A204.1 (cell line): ENCODE measurements around the gene GRWD1.
"Not testable (repeated sequence)": the region's sequence is repeated elsewhere in the genome, so short reads cannot be mapped to it uniquely, and the experiment has no call there.

Source experiments
- FAIRE-seq: peaks from 2 replicates; lab custom pipeline; 2012; peaks lifted over from hg19 to GRCh38; lab: Jason Lieb, UNC

GRWD1 gene

DNA sequence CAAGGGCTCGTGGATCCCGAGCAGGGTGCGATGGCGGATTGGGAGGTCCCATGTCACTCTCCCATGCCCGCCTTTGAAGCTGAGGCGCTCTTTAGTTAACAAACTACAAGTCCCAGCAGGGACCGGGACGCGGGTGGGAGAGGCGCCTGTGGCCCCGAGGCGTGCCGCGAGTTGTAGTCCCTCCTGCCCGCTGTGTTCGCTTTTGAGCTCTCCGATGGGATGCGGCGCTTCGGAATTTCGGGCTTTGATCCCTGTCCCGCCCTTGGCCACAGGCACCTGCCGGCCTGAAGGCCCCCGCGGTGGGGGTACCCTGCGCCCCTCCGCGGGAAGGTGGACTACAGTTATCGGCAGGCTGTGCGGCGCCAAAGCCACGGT is 34.4 kb downstream of the GRWD1 start:
- no peak for FAIRE-seq

DNA sequence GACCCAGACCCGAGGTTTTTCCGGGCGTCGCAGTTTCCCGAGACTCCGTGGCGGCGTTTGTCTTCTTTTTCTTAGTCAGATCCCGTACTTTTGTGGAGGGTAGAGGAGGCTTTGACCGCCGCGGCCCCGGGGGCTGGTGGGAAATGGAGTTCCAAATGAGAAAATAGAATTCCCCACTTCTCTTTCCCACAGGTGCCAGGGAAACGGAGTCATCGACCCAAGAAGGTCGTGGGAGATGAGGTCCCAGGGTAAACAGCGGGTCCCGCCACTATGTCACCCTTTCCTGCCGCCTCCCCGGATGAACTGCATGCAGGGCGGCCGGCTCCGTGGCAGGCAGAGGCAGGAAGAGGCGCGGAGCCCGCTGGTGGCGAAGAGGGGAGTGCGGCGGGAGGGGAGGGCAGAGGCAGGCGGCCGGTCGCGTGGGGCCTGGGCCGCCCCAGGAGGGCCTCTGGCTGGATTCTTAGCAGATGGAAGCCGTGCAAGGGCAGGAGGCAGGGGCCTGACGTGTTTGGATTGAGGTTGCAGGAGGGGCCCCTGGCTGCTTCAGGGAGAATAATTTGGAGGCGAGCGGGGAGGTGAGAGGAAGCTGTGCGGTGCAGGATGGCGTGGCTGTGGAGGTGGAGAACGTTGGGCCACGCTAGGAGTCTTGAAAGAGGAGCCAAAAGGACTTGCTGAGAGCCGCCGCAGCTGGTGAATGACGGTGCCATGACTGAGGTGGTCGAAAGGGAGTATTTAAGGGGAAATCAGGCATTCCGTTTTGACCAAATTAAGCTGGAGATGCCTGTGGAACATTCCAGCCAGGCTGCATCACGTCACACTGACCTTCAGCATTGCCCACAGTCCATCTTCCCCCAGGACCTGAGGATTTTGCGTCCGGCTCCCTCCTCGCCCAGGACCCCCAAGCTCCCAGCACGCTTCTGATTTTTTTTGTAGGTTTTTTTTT is 35.0 kb downstream of the GRWD1 start:
- FAIRE-seq, result no peak

DNA sequence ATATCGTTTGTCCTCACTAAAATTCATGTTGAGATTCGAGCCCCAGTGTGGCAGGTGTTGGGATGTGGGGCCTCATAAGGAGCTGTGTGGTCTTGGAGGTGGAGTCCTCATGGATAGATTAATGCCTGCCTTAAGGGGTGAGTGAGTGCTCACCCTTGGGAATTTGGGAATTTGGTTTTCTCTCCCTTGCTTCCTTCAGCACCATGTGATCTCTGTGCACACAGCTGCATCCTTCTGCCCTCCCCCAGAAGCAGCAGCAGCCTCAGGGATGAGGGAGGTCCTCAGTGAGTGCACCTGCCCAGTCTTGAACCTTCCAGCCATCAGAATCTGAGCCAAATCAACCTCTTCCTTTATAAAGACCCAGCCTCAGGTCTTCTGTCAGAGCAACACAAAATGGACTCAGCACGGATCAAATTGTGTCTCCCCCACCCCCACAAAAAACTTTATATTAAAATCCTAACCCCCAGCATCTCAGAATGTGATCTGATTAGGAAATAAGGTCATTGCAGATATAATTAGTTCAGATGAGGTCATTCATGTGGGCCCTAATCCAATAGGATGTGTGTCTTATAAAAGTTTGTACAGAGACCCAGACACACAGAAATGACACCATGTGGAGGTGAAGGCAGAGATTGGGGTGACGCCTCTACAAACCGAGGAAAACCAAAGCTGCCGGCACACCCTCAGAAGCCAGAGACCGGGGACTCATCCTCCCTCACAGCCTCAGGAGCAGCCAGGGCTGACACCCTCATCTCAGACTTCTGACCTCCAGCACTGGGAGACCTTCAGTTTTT is 36.3 kb downstream of the GRWD1 start:
- no peak for FAIRE-seq

DNA sequence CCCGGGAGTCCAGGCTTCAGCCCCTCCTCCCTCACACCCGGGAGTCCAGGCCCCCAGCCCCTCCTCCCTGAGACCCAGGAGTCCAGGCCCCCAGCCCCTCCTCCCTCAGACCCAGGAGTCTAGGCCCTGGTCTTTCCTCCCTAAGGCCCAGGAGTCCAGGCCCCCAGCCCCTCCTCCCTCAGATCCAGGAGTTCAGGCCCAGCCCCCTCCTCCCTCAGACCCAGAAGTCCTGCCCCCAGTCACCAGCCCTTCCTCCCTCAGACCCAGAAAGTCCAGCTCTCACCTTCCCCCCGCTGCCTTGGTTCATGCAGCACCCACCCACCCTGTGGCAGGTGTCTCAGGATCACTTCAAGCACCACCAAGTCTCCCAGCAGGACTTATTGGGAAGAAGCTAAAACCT is 37.5 kb downstream of the GRWD1 start:
- FAIRE-seq, result no peak

DNA sequence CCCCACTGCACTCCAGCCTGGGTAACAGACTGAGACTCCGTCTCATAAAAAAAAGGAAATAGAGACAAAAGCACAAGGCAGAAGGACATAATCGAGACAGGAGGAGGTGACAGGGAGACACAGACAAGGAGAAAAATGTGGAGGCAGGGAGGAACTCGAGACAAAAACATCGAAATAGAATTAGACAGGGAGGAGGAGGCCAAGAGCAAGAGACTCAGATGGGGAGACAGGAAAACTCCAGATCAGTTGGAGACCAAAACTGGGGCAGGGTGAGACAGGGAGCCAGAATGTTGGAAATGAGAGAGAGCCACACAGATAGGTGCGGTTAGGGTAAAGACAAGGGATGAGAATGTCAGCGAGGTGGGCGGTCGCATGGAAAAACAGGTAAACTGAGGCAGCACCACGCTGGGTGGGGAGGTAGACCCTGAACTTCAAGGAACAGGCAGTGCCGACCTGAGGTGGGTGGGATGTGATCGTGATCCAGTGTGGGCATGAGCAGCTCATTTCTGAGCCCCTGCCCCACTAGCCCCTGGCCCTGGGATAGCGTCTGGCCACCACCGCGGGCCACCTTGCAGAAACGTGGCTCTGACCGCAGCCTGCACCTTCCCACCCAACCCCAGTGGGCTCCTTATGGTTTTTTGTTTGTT is 38.6 kb downstream of the GRWD1 start:
- FAIRE-seq, result no peak

DNA sequence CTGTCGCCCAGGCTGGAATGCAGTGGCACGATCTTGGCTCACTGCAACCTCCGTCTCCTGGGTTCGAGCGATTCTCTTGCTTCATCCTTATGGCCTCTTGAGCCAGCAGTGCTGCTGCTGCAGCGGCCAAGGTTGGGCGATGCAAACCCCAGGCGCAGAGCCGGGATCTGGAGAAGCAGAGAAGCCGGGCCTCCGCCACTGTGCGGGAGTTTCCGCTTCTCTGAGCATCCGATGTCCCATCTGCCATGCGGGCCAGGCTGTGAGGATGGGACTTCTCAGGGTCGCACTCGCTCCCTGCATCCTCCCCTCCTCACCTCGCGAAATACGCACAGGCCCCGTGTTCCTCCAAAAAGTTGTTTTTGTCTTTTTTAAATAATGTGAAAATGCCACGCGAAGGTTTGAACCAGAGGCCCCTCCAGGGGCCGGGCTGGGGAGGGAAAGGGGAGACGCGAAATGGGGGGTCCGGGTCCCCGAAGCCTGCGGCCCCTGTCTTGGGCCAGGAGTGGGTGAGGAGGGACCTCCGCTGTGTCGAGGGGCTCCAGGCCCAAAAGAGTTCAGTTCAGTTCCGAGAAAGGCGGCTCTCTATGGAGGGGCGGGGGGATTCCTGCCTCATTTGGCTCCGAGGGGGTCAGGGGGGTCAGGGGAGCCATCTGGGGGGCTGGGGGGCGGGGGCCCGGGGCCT is 39.3 kb downstream of the GRWD1 start:
- no peak for FAIRE-seq

DNA sequence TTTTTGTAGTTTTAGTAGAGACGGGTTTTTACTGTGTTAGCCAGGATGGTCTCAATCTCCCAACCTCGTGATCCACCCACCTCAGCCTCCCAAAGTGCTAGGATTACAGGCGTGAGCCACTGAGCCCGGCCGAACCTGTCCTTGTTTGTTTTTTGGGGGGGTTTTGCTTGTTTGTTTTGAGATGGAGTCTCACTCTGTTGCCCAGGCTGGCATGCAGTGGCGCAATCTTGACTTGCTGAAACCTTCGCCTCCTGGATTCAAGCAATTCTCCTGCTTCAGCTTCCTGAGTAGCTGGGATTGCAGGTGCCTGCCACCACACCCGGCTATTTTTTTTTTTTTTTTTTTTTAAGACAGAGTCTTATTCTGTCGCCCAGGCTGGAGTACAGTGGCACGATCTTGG is 40.9 kb downstream of the GRWD1 start:
- FAIRE-seq, result not testable (repeated sequence)

DNA sequence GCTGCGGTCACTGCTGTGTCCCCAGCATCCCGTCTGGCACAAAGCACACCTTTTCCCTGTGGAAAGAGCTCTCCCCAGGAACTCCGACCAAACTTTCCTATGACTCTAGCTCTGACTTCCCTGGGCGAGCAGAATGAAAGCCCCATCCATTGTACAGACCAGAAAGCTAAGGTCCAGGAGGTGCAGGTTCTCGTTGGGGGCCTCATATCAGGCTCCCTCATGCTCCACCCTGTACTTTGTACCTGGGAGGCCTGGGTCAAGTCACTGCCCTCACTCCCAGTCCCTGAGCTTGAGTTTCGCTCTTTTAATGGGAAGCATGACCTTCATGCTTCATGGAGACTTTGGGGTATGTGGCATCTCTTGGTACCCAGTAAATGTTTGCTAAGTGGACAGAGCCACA is 41.8 kb downstream of the GRWD1 start:
- no peak for FAIRE-seq

DNA sequence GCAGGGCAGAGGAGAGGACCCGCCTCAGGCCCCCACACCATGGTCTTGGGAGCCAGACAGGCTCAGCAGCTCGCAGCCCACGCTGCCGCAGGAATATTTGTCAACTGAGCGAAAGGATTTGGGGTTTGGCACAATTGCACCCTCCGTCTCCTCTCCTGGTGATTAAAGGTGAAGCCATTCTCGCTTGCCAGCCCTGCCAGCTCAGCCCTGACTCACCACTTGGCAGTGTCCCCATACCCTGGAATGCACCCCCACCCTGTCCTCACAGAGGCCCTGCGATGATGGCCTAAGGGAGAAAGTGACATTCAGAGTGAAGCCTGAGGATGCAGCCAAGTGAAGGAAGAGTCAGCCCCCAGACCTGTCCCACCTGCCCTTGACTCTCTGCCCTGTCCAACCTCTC is 42.2 kb downstream of the GRWD1 start:
- no peak for FAIRE-seq

DNA sequence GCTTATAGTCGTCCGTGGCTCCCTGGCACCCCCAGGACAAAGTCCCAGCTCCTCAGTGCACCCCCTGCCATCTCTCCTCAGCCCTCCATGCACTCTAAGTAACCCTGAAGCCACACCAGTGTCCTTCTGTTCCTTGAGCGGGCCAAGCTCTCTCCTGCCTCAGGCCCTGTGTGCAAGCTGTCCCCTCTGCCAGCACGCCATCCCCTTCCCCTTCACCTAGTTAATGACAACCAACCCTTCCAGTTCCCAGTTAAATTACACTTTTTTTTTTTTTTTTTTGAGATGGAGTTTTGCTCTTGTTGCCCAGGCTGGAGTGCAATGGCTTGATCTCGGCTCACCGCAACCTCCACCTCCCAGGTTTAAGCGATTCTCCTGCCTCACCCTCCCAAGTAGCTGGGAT is 42.7 kb downstream of the GRWD1 start:
- not testable (repeated sequence) for FAIRE-seq

DNA sequence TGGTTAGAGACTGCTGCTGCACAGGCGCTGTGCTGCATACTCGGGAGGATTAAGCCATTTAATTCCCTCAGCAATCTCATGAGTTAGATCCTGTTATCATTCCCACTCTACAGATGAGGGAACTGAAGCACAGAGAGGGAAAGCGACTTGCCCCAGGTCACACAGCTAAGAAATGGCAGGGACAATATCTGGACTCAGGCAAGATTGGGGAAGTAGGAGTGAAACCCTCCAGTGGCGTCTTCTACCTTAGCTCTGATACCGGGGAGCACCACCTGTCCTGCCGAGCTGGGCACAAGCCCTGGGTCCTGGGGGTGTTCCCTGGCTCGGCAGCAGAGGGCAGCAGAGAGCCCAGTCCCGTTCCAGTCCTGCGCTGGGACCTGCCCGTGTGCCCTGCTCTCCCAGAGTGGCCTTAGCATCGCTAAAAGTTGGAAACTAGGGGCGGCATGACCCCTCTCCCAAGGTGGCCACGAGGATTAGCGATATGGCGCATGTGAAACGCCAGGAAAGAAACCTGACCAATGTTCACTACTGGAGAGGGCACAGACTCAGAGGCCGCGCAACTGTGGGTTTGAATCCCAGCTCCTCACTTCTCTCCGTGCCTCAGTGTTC is 43.9 kb downstream of the GRWD1 start:
- no peak for FAIRE-seq

DNA sequence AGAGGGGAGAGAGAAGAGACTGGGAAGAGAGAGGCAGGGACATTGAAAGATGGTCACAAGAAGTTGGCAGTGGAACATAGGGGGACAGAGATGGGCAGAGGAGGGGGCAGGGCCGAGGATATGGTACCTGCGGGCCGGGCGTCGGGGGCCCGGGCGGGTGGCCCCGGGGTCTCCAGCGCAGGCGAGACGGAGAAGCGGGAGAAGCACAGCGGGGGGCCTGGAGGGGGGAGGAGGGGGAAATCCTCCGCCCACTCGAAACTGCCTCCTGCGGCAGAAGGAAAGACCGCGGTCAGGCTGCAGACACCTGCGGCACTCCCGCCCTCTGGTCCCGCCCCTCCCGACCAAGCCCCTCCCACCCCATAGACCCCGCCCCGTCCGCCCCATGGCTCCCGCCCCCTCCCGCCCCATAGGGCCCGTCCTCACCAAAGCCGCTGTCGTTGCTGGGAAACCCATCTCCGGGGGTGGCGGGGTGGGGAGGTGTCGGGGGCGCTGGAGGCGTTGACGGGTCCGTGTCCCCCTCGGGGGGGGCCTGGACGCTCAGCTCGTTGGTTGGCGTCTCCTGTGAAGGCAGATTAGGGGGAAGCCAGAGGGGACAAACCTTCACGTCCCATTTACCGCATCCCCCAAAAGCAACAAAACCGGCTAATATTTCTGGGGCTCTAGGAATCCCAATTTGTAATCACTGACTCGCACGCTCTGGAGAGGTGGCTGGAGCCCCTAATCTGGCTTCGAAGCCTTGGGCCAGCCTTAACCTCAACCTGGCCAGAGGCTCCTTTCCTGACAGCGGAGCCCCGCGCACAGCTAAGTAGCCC is 45.4 kb downstream of the GRWD1 start:
- FAIRE-seq, result no peak

DNA sequence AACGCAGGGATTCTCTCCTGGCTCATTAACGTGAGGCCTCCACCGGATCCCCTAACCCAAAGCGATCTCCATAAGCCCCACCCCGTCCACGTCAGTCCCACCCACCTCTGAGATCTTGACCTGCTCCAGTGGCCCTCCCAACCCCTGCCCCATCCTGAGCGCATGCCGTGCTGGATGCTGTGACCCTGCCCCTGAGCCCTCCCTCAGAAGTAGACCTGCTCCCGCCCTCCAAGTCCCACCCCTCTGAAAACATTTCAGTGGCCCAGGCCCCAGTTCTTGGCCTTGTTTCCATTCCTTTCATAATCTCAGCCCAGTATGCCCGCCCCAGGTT is 46.0 kb downstream of the GRWD1 start:
- FAIRE-seq, result no peak

DNA sequence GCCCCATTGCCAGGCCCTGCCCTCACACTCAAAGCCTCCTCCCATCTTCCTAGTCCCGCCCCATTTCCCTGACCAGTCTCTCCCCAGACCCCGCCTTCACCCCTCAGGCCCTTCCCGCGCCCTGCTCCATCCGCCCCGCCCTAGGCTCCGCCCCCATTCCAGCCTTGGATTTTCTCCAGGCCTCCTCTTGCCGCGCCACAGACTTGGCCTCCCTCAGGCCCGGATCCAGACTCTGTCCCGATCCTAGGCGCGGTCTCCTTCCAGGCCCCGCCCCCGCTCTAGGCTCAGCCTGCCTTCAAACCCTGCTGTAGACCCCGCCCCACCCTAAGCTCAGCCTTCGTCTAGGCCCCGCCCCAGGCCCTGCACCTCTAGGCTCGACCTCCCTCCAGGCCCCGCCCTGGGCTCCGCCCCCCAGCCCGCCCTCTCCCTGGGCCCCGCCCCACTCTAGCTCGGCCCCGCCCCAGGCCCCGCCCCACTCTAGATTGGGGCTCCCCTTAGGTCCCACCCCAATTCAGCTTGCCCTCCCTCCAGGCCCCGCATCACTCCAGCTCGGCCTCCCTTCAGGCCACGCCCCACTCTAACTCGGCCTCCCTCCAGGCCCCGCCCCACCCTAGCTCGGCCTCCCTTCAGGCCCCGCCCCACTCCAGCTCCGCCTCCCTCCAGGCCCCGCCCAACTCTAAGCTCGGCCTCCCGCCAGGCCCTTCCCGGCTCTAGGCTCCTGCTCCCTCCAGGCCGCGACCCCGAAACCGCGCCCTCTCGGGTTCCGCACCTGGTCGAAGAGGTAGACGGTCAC is 47.3 kb downstream of the GRWD1 start:
- no peak for FAIRE-seq

DNA sequence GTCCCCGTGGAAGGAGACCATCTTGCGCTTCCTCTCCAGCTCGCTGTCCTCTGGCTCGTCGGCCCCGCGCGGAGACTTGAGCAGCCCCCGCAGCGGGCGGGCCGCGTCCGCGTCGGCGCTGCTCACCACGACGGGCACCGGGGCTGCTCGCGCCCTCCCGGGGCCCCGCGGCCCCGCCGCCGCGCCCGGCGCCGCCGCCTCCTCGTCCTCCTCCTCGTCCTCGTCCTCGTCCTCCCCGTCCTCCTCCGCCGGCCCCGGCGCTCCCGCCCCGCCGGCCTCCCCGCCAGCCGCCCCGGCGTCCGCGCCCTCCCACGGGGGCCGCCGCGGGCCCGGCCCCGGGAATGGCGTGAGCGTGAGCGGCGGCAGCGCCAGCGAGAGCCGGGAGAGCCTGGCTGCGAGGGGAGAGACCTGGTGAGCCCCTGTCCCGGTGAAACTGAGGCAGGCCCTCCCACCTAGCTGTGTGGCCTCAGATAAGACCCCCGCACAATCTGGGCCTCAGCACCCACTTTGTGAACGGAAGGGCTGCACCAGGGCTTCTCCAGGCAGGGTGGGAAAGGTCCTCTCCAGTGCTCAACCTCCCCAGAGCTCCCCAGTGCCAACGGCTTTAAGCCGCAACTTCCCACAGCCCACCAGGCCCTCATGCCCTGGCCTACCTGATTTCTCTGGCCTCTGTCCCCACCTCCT is 48.1 kb downstream of the GRWD1 start:
- FAIRE-seq, result no peak

DNA sequence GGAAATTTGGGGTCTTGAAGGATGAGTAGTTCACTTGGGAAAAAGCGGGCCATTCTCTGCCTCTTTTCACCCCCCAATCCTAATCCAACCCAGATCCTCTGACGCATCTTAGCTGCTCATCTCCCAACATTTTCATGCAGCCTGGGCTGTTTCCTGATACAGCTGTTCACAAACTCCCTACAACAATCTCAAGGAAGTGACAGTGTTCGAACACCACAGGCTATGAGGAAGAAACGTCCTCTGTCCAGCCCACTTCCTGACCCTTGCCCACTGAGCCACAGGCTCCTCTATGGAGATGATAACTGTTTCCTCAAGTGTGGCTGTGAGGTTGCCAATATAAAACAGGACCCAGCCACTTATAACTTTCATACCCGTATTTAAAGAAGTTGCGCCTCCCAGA is 49.6 kb downstream of the GRWD1 start:
- FAIRE-seq, result no peak

DNA sequence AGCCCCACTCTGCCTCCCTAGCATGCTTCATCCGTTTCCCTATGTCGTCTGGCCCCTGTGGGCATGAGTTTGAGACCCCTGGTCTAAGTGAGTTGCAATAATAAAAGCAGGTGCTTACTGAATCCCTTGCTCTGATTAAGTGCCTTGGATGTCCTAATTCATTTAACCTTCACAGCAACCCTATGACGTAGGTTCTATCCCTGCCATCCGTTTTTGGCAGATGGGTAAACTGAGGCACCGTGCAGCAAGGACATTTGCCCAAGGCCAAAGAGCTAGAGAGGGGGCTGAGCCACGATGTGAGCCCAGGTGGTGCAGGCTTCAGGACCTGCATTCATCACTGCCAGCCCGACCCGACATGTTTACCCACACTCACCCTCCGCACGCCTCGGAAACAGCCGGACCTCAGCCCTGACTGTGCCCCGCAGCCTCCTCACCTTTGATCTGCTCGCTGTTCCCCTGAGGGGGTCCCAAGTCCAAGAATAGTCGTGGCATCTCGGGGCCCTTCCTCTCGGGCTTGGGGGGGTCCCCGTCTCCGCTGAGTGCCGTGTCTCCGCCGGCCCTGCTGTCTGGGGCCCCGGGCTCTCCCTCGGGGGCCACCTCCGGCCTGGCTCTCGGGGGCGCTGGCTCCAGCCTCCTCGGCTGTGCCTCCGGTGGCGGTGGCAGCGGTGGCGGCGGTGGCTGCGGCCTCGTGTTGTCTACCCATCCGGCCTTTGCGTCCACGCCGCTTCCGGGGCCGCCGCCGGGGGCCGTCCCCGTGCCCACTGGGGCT is 51.4 kb downstream of the GRWD1 start:
- FAIRE-seq, result no peak

DNA sequence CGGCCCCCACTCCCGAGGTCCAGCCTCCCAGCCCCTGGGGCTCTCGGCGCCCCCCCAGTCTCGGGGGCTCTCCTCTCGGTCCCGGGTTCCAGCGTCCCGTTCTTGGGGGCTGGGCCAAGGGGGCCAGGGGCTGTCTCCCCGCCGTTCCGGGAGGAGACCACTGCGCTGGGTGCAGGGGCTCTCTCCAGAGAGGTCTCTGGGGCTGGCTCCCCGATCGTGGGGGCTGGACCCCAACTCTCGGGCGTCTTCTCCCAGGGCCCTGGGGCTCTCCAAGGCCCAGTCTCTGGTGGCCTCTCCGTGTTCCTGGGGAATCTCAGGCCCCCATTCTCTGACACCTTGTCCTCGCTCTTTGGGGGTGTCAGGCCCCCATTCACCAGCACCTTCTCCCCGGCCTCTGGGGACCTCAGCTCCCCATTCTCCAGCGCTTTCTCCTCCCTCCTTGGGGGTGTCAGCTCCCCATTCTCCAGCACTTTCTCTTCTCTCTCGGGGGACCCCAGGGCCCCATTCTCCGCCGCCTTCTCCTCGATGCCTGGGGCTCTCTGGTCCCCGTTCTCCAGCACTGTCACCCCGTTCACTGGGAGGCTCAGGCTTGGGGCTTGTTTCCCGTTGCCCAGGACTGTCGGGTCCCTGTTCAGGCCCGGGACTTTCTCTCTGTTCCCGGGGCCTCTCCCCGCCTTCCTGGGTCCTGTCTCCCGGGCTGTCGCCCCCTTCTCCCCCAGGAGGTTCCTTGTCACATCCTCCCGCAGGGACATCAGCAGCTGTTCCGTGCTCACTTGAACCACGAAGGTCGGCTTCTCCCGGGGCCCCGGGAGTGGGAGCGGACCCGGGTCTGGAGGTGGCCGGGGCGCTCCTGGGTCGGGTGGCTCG is 52.2 kb downstream of the GRWD1 start:
- FAIRE-seq, result no peak
